HFFc6 (cell line): ENCODE measurements around the gene CPA3. TPM values are rescaled to one million over a fixed set of nuclear protein-coding genes. Genes with fewer than 3 reads are reported as not detected.

ENCODE experiments used
- DNase-seq: peaks from one replicate; pipeline ENCODE4 v3.0.0-alpha.2; 2018
- H3K27ac Mint-ChIP-seq: 2 replicates; pipeline ENCODE4 v1.8.0; 2020; ENCODE audit warnings: mild to moderate bottlenecking, mixed read lengths
- H3K27me3 Mint-ChIP-seq: 2 replicates; pipeline ENCODE4 v1.8.0; 2021; ENCODE audit warnings: mild to moderate bottlenecking, moderate library complexity, mixed read lengths; ENCODE audit not compliant: insufficient read depth
- H3K36me3 Mint-ChIP-seq: 2 replicates; pipeline ENCODE4 v1.8.0; 2021; ENCODE audit warnings: low read depth, mixed read lengths
- H3K4me1 Mint-ChIP-seq: 2 replicates; pipeline ENCODE4 v1.8.0; 2020; ENCODE audit warnings: low read depth, mixed read lengths
- H3K4me3 Mint-ChIP-seq: 2 replicates; pipeline ENCODE4 v1.8.0; 2020; ENCODE audit warnings: mild to moderate bottlenecking, moderate library complexity, mixed read lengths
- H3K9me3 Mint-ChIP-seq: 2 replicates; pipeline ENCODE4 v1.8.0; 2020; ENCODE audit warnings: mild to moderate bottlenecking, mixed read lengths
- total RNA-seq, 6 experiments: library from RNA; stranded (reverse); fragmentation: NEBNext Ultra II Directional; extraction: Animal tissue kit (Norgen Biotek cat#: 25700); gene quantifications; 2 replicates in 1 of 6; 3 replicates in 5 of 6; pipeline ENCODE4 v1.2.3, GENCODE V29; 2021
- TF ChIP-seq, protein P1 (sequence below): fragments of 200-600 bp; sonication (generic); IDR thresholded peaks from 2 replicates; pipeline ENCODE4 v1.5.0; 2021; ENCODE audit warnings: antibody characterized with exemption, mild to moderate bottlenecking

CPA3 gene
- total RNA-seq, 6 experiments from 2014 or later, result 0.21 to 0.88 (median 0.36) TPM

DNA sequence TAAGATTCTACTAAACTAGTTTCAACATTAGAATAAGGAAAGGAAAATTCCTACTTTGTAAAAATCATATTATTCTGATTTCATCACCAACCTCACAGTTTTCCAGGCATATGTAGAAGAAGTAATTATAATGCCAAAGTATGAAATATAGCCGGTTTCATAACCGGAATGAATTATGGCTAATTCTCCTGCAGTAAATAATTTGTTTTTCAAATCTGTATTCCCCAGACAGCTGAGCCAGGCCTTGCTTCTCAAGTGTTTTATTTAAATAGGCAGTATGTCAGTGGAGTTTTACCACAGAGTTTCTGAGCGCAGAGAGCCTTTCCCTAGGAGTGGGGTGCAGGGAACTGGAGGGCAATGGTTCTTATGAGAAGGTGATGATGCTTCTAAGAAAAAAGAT is 8.7 kb upstream of the CPA3 start:
- Mint-ChIP-seq H3K9me3 (no peaks in the 10 kb centered on the region), H3K27me3 (peaks cover 6% of the 10 kb centered on the region), H3K27ac (no peak overlapping the region), H3K4me3 (no peak overlapping the region), H3K4me1 (no peaks in the 10 kb centered on the region), H3K36me3 (no peaks in the 10 kb centered on the region)
- DNase-seq, result no peak
- TF ChIP-seq, protein P1, sequence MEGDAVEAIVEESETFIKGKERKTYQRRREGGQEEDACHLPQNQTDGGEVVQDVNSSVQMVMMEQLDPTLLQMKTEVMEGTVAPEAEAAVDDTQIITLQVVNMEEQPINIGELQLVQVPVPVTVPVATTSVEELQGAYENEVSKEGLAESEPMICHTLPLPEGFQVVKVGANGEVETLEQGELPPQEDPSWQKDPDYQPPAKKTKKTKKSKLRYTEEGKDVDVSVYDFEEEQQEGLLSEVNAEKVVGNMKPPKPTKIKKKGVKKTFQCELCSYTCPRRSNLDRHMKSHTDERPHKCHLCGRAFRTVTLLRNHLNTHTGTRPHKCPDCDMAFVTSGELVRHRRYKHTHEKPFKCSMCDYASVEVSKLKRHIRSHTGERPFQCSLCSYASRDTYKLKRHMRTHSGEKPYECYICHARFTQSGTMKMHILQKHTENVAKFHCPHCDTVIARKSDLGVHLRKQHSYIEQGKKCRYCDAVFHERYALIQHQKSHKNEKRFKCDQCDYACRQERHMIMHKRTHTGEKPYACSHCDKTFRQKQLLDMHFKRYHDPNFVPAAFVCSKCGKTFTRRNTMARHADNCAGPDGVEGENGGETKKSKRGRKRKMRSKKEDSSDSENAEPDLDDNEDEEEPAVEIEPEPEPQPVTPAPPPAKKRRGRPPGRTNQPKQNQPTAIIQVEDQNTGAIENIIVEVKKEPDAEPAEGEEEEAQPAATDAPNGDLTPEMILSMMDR, result no peak

DNA sequence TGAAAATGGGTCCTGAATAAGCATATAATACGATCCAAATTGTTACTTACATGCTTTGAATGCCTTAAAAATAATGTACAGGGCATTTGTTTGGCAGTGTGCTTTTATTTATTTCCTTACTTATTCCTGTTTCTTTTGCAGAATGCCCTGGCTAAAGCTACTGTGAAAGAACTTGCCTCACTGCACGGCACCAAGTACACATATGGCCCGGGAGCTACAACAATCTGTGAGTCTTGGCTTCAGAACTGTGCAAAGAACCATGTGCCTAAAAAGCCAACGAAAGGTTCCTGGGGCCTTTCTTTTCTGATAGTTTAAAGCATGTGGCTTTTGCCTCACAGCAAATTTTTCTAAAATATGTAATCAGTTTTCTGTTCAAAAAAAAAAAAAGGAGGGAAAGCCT is 7.8 kb upstream of the CPA3 start:
- H3K9me3 Mint-ChIP-seq, result no peaks in the 10 kb centered on the region

DNA sequence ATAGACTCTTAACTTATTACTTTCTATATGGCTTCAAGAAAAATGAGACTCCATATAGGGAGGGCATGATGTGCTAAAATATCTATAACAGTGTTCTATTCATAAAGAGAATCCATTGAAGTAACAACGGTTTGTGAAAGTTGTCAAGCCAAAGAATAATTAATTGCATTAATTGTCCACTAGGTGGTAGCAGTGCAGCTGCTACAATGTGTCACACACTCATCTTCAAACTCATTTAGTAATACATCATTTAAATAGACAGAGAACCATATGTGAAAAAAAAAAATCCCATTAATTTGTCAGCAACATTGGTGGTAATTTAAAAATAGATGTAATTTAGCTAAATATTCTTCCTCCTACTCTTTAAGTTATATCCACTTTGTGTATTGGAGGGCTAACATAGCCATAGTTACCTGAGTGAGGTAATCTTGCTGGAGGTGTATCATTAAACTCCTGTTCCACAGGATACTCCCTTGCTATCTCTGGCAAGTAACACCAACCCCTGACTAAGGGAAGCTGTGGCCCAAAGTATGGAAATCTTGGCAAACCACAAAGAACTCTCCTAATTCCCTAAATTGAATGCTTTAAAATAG is 3.7 kb upstream of the CPA3 start:
- Mint-ChIP-seq H3K27ac (no peak overlapping the region), H3K27me3 (peaks cover 2% of the 10 kb centered on the region; the same call in 1 of the 2 replicates), H3K9me3 (no peaks in the 10 kb centered on the region), H3K4me1 (peaks cover 14% of the 10 kb centered on the region), H3K36me3 (no peaks in the 10 kb centered on the region), H3K4me3 (no peak overlapping the region)
- DNase-seq, result peak; percentile 39
- TF ChIP-seq, protein P1, result peak; percentile 96

More for the DNA sequence above, 7.8 kb upstream of the CPA3 start:
- Mint-ChIP-seq H3K27me3 (peaks cover 3% of the 10 kb centered on the region), H3K36me3 (no peaks in the 10 kb centered on the region), H3K4me3 (no peak overlapping the region), H3K4me1 (no peaks in the 10 kb centered on the region), H3K27ac (no peak overlapping the region)
- DNase-seq, result no peak
- TF ChIP-seq, protein P1, result no peak

DNA sequence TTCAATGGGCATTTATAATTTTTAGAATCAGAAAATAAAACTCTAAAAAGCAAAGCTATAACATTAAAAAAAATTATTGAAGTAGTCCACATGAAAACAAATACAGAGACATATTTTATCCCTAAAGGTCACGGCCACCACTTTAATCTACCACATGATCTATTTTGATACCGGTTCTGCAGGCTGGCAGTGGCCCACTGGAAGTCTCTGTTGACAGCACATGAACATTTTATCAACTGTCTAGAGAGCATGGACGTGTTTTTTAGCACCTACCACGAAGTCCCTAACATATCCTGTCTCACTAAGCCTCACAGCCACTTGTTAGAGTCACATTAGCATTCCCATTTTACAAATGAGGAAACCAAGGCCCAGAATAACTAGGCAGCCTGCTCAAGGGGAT is 1.8 kb upstream of the CPA3 start:
- Mint-ChIP-seq H3K4me1 (peaks cover 23% of the 10 kb centered on the region), H3K27me3 (peaks cover 2% of the 10 kb centered on the region; the same call in 1 of the 2 replicates), H3K9me3 (no peaks in the 10 kb centered on the region)

DNA sequence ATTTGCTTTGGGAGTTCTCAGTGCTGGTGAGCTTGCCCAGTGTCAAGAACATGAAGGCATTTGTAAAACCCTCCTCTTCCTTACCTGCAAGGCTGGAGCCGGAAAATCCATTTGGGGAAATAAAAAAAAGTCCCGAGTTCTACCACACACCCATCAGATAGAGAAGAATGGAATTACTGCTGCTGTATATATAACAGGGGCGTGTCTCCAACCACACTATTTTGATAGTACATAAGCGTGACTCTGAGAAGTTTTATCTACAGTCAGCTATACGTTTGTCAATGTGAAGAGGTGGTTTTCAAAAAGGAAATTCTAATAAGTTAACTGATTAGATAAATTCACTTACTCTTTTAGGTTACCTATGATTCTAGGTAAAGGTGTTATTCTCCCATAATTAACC is 1.3 kb upstream of the CPA3 start:
- TF ChIP-seq, protein P1, result no peak
- H3K27me3 Mint-ChIP-seq, result peaks cover 2% of the 10 kb centered on the region; the same call in 1 of the 2 replicates
- H3K4me3 Mint-ChIP-seq, result no peak overlapping the region
- no peak overlapping the region for H3K27ac Mint-ChIP-seq
- no peak for DNase-seq
- peaks cover 23% of the 10 kb centered on the region for H3K4me1 Mint-ChIP-seq
- no peaks in the 10 kb centered on the region for H3K9me3 Mint-ChIP-seq
- H3K36me3 Mint-ChIP-seq, result no peaks in the 10 kb centered on the region

More for the DNA sequence above, 1.8 kb upstream of the CPA3 start:
- DNase-seq, result no peak
- TF ChIP-seq, protein P1, result no peak
- no peaks in the 10 kb centered on the region for H3K36me3 Mint-ChIP-seq
- no peak overlapping the region for H3K27ac Mint-ChIP-seq
- no peak overlapping the region for H3K4me3 Mint-ChIP-seq
